ENCODE results near the gene PDILT.
"Not testable (repeated sequence)": the region's sequence is repeated elsewhere in the genome, so short reads cannot be mapped to it uniquely, and the experiment has no call there.

The PDILT gene

DNA sequence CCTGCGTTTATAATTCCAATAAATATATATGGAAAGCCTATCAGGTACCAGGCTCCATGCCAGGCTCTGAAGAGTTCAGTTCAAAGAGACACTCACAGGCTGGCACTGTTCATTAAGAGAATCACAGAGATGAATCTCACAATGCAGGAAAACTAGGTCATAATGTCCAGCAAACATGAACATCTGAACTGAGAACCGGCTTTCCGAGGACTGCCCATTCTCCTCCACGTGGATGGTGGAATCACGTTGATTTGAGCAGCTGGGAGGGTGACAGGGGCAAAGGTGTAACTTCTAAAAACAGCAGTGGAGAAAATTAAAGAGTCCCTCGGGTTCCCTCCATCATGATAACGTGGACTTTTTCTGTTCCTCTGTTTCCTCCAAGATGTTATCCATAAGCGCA, 87.4 kb downstream of the PDILT start:
- H3K4me3 ChIP-seq (ENCODE audit: low read depth, low read length) = no peak overlapping the region
- DNase-seq (ENCODE audit: low read depth, low spot score) = no peak
- TF ChIP-seq, protein P1, sequence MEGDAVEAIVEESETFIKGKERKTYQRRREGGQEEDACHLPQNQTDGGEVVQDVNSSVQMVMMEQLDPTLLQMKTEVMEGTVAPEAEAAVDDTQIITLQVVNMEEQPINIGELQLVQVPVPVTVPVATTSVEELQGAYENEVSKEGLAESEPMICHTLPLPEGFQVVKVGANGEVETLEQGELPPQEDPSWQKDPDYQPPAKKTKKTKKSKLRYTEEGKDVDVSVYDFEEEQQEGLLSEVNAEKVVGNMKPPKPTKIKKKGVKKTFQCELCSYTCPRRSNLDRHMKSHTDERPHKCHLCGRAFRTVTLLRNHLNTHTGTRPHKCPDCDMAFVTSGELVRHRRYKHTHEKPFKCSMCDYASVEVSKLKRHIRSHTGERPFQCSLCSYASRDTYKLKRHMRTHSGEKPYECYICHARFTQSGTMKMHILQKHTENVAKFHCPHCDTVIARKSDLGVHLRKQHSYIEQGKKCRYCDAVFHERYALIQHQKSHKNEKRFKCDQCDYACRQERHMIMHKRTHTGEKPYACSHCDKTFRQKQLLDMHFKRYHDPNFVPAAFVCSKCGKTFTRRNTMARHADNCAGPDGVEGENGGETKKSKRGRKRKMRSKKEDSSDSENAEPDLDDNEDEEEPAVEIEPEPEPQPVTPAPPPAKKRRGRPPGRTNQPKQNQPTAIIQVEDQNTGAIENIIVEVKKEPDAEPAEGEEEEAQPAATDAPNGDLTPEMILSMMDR (IDR thresholded peaks at IDR 0.05; ENCODE audit: insufficient read depth, low read length, missing control alignments) = no peak
- CTCF ChIA-PET = no interaction called here
- POLR2A ChIA-PET = no interaction called here

DNA sequence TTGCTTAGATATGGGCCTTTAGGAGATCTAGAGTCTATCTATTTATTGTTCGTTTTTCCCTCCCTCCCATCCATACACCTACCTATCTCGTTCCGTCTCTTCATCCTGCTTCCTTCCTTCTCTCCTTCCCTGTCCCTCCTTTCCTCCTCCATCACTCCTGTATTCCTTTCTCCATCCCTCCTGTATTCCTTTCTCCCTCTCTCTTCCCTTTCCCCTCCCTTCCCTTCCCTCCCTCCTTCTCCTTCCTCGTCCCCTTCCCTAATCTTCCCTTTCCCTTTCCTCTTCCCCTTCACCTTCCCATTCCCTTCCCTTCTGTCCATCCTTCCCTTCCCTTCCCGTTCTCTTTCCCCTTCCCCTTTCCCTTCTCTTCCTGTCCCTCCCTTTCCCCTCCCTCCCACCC, 87.8 kb downstream of the PDILT start:
- POLR2A ChIA-PET = no interaction called here
- TF ChIP-seq, protein P1 (IDR thresholded peaks at IDR 0.05; ENCODE audit: insufficient read depth, low read length, missing control alignments) = no peak
- no peak for DNase-seq (ENCODE audit: low read depth, low spot score)
- CTCF ChIA-PET = no interaction called here
- no peak overlapping the region for H3K4me3 ChIP-seq (ENCODE audit: low read depth, low read length)

DNA sequence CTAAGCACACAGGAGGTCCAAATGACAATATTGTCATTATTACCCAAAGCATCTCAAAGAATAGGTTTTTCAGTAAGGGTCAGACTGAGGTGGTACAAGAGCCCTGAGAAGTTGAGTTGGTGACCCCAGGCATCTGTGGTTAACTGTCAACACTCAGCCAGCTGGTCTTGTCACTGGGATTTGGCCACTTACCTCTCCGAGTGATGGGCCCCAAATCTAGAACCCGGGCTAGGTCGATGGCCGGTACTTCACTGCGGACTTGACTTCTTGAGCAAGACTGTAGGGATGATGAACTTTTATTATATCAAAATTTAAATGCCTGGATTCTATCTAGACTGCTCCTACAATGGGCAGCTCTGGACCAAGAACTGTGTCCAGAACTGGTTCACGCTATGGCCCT, 88.8 kb downstream of the PDILT start:
- CTCF ChIA-PET = no interaction called here

DNA sequence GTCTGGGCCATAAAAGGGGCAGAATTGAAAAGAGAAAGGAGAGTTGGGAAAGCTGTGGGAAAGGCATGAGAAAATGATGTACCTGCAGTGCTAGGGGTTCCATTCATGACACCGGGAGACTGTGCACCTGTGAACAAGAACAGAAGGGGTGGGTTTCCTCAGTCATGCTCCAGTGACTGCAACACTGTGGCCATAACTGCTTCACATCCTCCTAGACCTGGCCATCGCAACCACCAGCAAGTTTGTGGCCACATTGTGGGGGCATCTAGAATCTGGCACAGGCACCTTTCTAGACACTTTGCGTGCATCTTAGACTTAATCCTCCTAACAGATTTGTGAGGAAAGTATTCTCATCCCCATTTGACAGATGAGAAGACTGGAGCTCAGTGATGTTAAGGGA, 90.0 kb downstream of the PDILT start:
- H3K4me3 ChIP-seq (ENCODE audit: low read depth, low read length) = no peak overlapping the region
- DNase-seq (ENCODE audit: low read depth, low spot score) = no peak
- CTCF ChIA-PET = no interaction called here
- POLR2A ChIA-PET = no interaction called here
- TF ChIP-seq, protein P1 (IDR thresholded peaks at IDR 0.05; ENCODE audit: insufficient read depth, low read length, missing control alignments) = no peak

More for the DNA sequence above, 88.8 kb downstream of the PDILT start:
- POLR2A ChIA-PET = no interaction called here
- H3K4me3 ChIP-seq (ENCODE audit: low read depth, low read length) = no peak overlapping the region
- no peak for DNase-seq (ENCODE audit: low read depth, low spot score)
- TF ChIP-seq, protein P1 (IDR thresholded peaks at IDR 0.05; ENCODE audit: insufficient read depth, low read length, missing control alignments) = no peak

DNA sequence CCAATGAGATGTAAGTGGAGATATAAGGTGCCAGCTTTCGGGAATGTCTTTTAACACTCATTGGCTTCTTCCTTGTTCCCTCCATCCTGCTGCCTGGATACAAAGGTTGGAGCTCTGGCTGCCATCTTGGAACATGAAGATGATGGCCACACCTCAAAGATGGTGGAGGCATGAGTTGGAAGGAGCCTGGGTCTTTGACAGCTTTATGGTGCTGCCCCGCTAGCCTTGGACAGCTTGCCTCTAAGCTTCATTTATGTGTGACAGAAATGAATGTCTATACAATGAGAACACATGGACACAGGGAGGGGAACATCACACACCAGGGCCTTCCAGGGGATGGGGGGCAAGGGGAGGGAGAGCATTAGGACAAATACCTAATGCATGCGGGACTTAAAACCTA, 90.8 kb downstream of the PDILT start:
- TF ChIP-seq, protein P1 (IDR thresholded peaks at IDR 0.05; ENCODE audit: insufficient read depth, low read length, missing control alignments) = no peak
- H3K4me3 ChIP-seq (ENCODE audit: low read depth, low read length) = no peak overlapping the region
- DNase-seq (ENCODE audit: low read depth, low spot score) = no peak
- ChIA-PET POLR2A (no interaction called here), CTCF (no interaction called here)

DNA sequence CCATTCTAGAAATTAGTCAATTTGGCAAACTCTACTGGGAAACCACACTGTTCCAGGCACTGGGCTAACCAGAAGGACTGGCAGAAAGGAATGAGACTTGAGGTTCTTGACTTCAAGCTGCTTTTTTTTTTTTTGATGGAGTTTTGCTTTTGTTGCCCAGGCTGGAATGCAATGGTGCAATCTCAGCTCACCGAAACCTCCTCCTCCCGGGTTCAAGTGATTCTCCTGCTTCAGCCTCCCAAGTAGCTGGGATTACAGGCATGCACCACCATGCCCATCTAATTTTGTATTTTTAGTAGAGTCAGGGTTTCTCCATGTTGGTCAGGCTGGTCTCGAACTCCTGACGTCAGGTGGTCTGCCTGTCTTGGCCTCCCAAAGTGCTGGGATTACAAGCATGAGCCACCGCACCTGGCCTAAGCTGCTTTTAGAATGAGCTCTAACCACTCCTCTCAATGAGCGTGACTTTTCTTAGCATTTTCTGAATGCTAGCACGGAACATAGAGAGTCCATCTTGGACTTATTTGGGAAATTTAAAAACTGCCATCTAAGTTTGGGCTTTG, 91.9 kb downstream of the PDILT start:
- CTCF ChIA-PET = not testable (repeated sequence)

DNA sequence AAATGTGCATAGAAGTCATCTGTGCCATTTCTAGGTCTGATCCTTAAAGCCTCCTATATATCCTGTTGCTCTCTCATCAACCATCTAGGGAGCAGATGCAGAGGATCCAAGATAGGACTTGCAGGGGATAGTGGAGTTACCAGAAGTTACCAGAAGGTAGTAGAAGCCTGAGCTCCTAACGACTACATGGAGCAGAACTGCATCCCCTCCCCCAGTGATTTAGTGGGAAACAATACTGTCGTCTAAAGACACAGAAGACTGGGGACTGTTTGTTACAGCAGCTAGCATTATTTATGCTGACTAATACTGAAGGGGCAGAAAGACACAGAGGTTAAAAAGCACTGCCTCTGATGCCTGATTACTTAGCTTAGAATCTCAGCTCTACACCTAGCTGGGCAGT, 93.0 kb downstream of the PDILT start:
- ChIA-PET CTCF (no interaction called here), POLR2A (no interaction called here)
- DNase-seq (ENCODE audit: low read depth, low spot score) = no peak
- no peak overlapping the region for H3K4me3 ChIP-seq (ENCODE audit: low read depth, low read length)
- TF ChIP-seq, protein P1 (IDR thresholded peaks at IDR 0.05; ENCODE audit: insufficient read depth, low read length, missing control alignments) = no peak

More for the DNA sequence above, 91.9 kb downstream of the PDILT start:
- POLR2A ChIA-PET; DNase-seq (ENCODE audit: low read depth, low spot score); H3K4me3 ChIP-seq (ENCODE audit: low read depth, low read length): not testable (repeated sequence)
